H1 (cell line): ENCODE data around the gene EPHB1. TPM values are rescaled to one million over a fixed set of nuclear protein-coding genes. Genes with fewer than 3 reads are reported as not detected.

ENCODE experiments used
- BCL11A ChIP-seq, 2 experiments: IDR thresholded peaks; one replicate each; pipeline ENCODE4 v1.6.1; 2011; ENCODE audit warnings: low read depth in 2 of 2, low read length in 2 of 2, mild to moderate bottlenecking in 2 of 2
- CHD7 ChIP-seq: fragments of 300-600 bp; sonication (generic); IDR thresholded peaks from 2 replicates; pipeline ENCODE4 v1.7.1; 2012; ENCODE audit warnings: low read length, moderate library complexity, mild to moderate bottlenecking, inconsistent platforms; ENCODE audit not compliant: insufficient replicate concordance
- HDAC2 ChIP-seq, 2 experiments: fragments of 300-600 bp in 1 of 2; sonication (generic) in 1 of 2; IDR thresholded peaks; 2 replicates each; pipeline ENCODE4 v1.6.1; 2011 to 2012; ENCODE audit warnings: low read depth in 2 of 2, low read length in 2 of 2, mild to moderate bottlenecking in 2 of 2, moderate library complexity in 2 of 2, borderline replicate concordance in 1 of 2, inconsistent platforms in 1 of 2
- MAX ChIP-seq: IDR thresholded peaks from 2 replicates; pipeline ENCODE4 v1.6.1; 2012; ENCODE audit warnings: inconsistent platforms
- NANOG ChIP-seq: IDR thresholded peaks from 2 replicates; pipeline ENCODE4 v1.6.1; 2011; ENCODE audit warnings: low read length, low read depth, mild to moderate bottlenecking, inconsistent platforms; ENCODE audit not compliant: insufficient read depth, poor library complexity, severe bottlenecking
- RBBP5 ChIP-seq: IDR thresholded peaks from 2 replicates; pipeline ENCODE4 v1.7.1; 2012; ENCODE audit warnings: low read depth, mild to moderate bottlenecking, inconsistent platforms, low read length, moderate library complexity, borderline replicate concordance
- RNF2 ChIP-seq: fragments of 200-900, 300-1000 bp; sonication (generic); IDR thresholded peaks from 2 replicates; pipeline ENCODE4 v1.7.1; 2016; ENCODE audit warnings: borderline replicate concordance, low read depth, mild to moderate bottlenecking, antibody characterized with exemption, low read length; ENCODE audit not compliant: poor library complexity, severe bottlenecking; ENCODE audit errors: missing control alignments
- SIX5 ChIP-seq: IDR thresholded peaks from 2 replicates; pipeline ENCODE4 v1.6.1; 2011; ENCODE audit warnings: mild to moderate bottlenecking, low read depth, low read length
- SP1 ChIP-seq: IDR thresholded peaks from 2 replicates; pipeline ENCODE4 v1.6.1; 2011; ENCODE audit warnings: low read depth, low read length
- SP4 ChIP-seq: IDR thresholded peaks from 2 replicates; pipeline ENCODE4 v1.6.1; 2012; ENCODE audit warnings: low read length, inconsistent platforms
- SRF ChIP-seq: IDR thresholded peaks from 2 replicates; pipeline ENCODE4 v1.6.1; 2011; ENCODE audit warnings: mild to moderate bottlenecking, low read depth, low read length, moderate library complexity
- polyA plus RNA-seq, 7 experiments: library from polyadenylated mRNA; depleted of rRNA in 3 of 7; stranded (reverse) in 5 of 7; unstranded in 2 of 7; fragments of >200 nt in 5 of 7; fragments of 200-250 nt in 2 of 7; gene quantifications; 1 replicate in 5 of 7; 2 replicates in 1 of 7; 4 replicates in 1 of 7; pipeline versions ENCODE4 v1.2.1 to v1.2.3, GENCODE V29; 2011 to 2013; ENCODE audit warnings: missing spikeins in 2 of 7, mixed read lengths in 2 of 7
- total RNA-seq: library from RNA; stranded (reverse); fragmentation: NEBNext Ultra II Directional; extraction: Animal tissue kit (Norgen Biotek cat#: 25700); gene quantifications from 2 replicates; pipeline ENCODE4 v1.2.1, GENCODE V29; 2021

The EPHB1 gene
- total and polyA plus RNA-seq, 2 of the 8 experiments (the other 6 are each of a cell fraction or from before 2014, with no cell fraction given): 3.5 to 5.9 TPM

GRCh38 chr3:134765468-134765867, 29.6 kb upstream of the EPHB1 start (continued):
- TF ChIP-seq CHD7 (no peak), SP1 (no peak), SP4 (no peak), RNF2 (no peak), BCL11A (IDR thresholded peaks at IDR 0.05; ENCODE audit: low read depth in 2 of 2, low read length in 2 of 2) (no peak), MAX (no peak), RBBP5 (no peak), SIX5 (no peak), HDAC2 (IDR thresholded peaks at IDR 0.05; ENCODE audit: borderline replicate concordance in 1 of 2, low read depth in 2 of 2, low read length in 2 of 2) (no peak), SRF (no peak), NANOG (no peak)
